Fibroblast of skin of left biceps (primary cell): ENCODE data around the gene AHCYL1.

Source experiments
- DNase-seq, 2 experiments: peaks; one replicate each; pipeline ENCODE4 v3.0.0-alpha.2; 2013; ENCODE audit warnings: low read depth in 2 of 2

The AHCYL1 gene

GRCh38 chr1:110035236-110035752 lies 50.7 kb downstream of the AHCYL1 start:
- DNase-seq = no peak

GRCh38 chr1:110038271-110038670 lies 53.7 kb downstream of the AHCYL1 start:
- no peak for DNase-seq

GRCh38 chr1:110039641-110040040 lies 55.1 kb downstream of the AHCYL1 start:
- DNase-seq = no peak

- DNase-seq = no peak
These were observed 56.0 kb downstream of the AHCYL1 start for GRCh38 chr1:110040548-110040947.

- no peak for DNase-seq
These were observed 58.5 kb downstream of the AHCYL1 start for GRCh38 chr1:110043016-110043415.

GRCh38 chr1:110047463-110047862 lies 62.9 kb downstream of the AHCYL1 start:
- no peak for DNase-seq

- no peak for DNase-seq
These were observed 63.7 kb downstream of the AHCYL1 start for GRCh38 chr1:110048240-110048639.

GRCh38 chr1:110048923-110049601 lies 64.5 kb downstream of the AHCYL1 start:
- no peak for DNase-seq

- DNase-seq = no peak
These were observed 65.4 kb downstream of the AHCYL1 start for GRCh38 chr1:110049801-110050601.

- DNase-seq = no peak
These were observed 66.2 kb downstream of the AHCYL1 start for GRCh38 chr1:110050602-110051261.

GRCh38 chr1:110051262-110051648 lies 66.7 kb downstream of the AHCYL1 start:
- no peak for DNase-seq

- no peak for DNase-seq
These were observed 69.2 kb downstream of the AHCYL1 start for GRCh38 chr1:110053552-110054428.

GRCh38 chr1:110055493-110056284 lies 71.1 kb downstream of the AHCYL1 start:
- DNase-seq = no peak

GRCh38 chr1:110056285-110056683 lies 71.7 kb downstream of the AHCYL1 start:
- DNase-seq = no peak

- DNase-seq = no peak
These were observed 72.2 kb downstream of the AHCYL1 start for GRCh38 chr1:110056776-110057175.

GRCh38 chr1:110057963-110058518 lies 73.5 kb downstream of the AHCYL1 start:
- no peak for DNase-seq

GRCh38 chr1:110058591-110058990 lies 74.0 kb downstream of the AHCYL1 start:
- DNase-seq = no peak

GRCh38 chr1:110059133-110059863 lies 74.7 kb downstream of the AHCYL1 start:
- DNase-seq = no peak

GRCh38 chr1:110060034-110060661 lies 75.6 kb downstream of the AHCYL1 start:
- DNase-seq = no peak
